Heart left ventricle (tissue), 13 donors: Measurements from ENCODE around the gene EGFL6.

Source experiments
- CTCF ChIP-seq, 12 donors: fragments of 200-600 bp; sonication (generic) in 4 of 12; IDR thresholded peaks; one replicate each; pipeline versions ENCODE4 v1.5.0 to v1.8.0; 2018 to 2022; ENCODE audit warnings: antibody characterized with exemption in 12 of 12, mild to moderate bottlenecking in 5 of 12
- POLR2A ChIP-seq, 2 donors: fragments of 450-650 bp; IDR thresholded peaks; one replicate each; pipeline ENCODE4 v1.6.1; 2017; ENCODE audit warnings: antibody characterized with exemption in 2 of 2, mild to moderate bottlenecking in 2 of 2, moderate library complexity in 2 of 2
- donor health status: ischemic (EF 13 %, LVEDD 7.1; RV severe dilation, severe dysfunction).
- donor health status: DM: no; HTN: yes; CAD: no.
- donor health status: DM: no; HTN: no; CAD: no.
- donor health status: ischemic (EF 25% LVEDD 6.9; RV normal size, moderate dysfunction).
- donor health status: ischemic (EF 25% LVEDD 5.7; RV mildly dilated, moderate dysfunction).
- donor health status: ischemic (EF 35%, LVEDD 5.7; RV mildly dilated, moderate dysfunction).
- donor health status: nonischemic (EF 11% LVEDD 7.7; RV severe dilation, severe dysfunction).
- donor health status: DM: yes; HTN: yes; CAD: no.
- donor health status: PGD.
- donor health status: ischemic (EF 29% LVEDD 5.4; RV normal size, mild dysfunction).
- donor health status: nonischemic (EF 23%, LVEDD 6.1; RV moderate dilation, normal function).

GRCh38 chrX:13658602-13659001, 89.2 kb downstream of the EGFL6 start:
- TF ChIP-seq CTCF (IDR thresholded peaks at IDR 0.05): peak; percentile 46 to 69 (median 62)
- no peak for TF ChIP-seq POLR2A (IDR thresholded peaks at IDR 0.05)
